GM21367 (cell line): Measurements from ENCODE around the gene FOXD4L6.
"Not testable (repeated sequence)": the region's sequence is repeated elsewhere in the genome, so short reads cannot be mapped to it uniquely, and the experiment has no call there.

Experiments used
- ATAC-seq: cut with Tn5 transposase; IDR thresholded peaks from one replicate; pipeline ENCODE4 v1.9.1; 2021; ENCODE audit not compliant: unreplicated experiment

The FOXD4L6 gene

DNA sequence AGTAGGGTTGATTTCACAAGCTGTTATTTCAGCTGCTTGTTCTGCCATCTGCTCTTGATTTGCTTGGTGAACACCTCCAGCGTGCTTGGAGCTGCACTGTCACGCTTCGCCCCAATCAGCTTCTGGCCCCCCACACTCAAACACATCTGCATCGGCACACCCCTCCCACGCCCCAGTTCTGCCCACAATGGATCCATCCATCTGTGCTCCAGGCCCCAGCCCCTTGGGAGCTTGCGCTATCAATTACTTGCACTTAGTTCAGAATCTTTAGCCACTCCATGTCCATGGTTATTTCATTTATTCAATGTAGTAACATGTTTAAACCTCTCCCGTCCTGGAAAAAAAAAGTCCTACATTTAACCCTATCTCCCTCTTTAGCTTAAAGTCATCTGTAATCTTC, 28.0 kb downstream of the FOXD4L6 start:
- not testable (repeated sequence) for ATAC-seq

DNA sequence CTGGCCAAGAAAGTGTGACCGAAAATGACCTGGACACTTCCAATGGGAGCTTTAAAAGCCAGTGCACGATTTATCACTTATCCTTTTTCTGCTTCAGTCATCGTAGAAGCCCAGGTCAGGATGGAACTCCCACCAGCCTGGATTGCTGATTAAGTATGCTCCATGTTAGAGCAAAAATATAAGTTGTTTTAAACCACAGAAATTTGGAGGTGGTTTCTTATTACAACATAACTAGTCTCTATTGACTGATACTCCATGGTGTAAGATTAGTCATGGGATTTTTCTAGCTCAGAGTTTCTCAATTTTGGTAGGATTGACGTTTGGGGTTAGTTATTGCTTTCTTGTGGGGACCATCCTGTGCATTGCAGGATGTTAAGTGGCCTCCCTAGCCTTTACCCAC, 29.7 kb downstream of the FOXD4L6 start:
- ATAC-seq, result not testable (repeated sequence)

DNA sequence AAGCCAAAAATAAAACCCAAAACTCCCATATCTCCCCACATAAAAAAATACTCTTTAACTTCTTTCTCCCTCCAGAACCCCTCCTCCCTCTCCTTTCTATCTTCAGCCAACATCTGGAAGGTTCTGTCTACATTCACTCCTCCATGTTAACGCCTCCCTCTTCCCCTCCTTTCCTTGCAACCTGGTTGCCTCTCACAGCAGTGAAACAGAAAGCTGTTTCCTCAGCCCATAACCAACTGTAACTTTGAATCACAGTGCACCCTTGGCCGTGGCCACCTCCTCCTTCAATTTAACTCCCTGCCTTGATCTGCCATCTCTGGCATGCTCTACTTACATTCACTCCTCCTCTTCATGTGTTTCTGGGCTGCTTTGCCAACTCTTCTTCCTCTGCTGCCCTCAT, 33.4 kb downstream of the FOXD4L6 start:
- ATAC-seq, result not testable (repeated sequence)

DNA sequence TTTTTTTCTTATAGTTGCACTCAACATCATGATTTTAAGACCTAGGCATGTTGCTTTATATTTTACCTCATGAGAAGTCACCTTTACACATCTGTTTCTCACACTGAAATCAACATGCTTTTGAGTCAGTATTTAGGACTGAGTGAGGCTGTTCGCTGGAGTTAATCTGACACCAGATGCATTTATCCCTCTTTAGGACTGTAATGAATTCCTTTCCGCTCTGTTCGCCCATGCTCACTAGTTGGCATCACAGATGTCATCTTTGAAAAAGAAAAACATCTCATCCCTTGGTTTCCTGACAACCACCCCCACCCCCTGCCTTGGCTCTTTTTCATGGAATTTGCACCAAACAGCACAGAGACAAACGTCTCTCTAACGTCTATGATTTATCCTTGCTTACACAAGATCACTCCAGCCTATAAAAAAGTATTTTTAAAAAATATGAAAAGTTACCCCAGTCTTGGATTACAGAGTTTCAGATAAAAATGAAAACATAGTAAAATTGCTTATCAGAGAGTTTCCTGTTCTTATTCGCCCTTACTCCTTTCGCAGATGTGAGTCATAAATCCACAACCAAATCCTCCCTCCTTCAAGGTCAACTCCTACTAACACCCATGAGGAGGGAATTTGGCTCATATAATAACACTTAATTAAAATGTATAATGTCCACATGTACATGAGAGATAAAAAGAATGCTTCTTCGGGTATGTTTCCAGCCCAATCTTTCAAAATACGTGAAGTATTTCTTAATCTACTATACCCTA, 34.3 kb downstream of the FOXD4L6 start:
- not testable (repeated sequence) for ATAC-seq

DNA sequence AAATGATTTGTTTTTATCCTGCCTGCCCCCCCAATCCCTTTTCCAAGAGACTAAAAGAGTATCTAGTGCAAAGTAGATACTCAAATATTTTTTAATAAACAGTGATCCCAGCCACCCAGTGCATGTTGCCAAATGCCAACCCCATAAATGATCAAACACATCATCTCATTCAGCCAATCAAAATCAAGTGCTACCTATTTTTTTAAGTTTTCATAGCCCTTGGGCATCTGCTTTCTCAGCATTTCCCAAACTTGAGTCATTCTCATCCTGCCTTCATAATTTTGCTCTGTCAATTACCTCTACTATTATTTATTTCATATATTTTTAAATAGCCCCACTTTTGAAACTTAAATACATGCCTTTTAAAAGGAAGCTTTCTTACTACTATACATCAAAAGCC, 37.6 kb downstream of the FOXD4L6 start:
- not testable (repeated sequence) for ATAC-seq

- ATAC-seq, result not testable (repeated sequence)
Observed at GRCh38 chr9:41090386-41090785, 38.1 kb downstream of the FOXD4L6 start.

GRCh38 chr9:41088450-41089059, 39.9 kb downstream of the FOXD4L6 start:
- ATAC-seq, result peak; percentile 56

- not testable (repeated sequence) for ATAC-seq
Observed at GRCh38 chr9:41087929-41088328, 40.6 kb downstream of the FOXD4L6 start.

DNA sequence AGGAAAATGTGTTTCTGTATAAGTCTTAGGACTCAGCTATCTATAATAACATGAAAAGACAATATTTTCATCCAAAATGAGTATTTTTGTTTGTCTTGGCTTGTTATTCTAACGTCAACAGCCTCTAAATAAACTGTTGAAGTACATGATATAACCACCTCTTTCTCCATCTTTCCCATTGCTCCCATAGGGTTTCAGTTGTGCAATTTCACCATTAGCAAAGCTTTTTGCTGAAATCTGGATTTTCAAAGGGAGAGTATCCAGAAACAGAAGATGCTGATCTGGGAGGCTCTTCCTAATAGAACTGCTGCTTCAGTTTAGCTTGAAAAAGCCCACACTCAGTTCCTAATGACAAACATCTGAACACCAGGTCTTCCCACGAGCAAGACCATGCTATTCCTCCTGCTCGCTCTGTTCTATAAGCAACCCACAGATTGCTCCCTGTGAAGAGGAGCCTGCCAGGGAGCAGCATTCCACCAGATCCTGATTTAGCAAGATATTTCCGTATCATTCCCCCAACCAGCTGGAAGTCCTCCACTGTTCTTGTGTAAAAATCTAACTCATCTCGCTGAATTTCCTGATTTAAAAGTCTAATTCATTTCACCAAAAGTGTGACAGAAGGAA, 41.2 kb downstream of the FOXD4L6 start:
- ATAC-seq, result not testable (repeated sequence)

DNA sequence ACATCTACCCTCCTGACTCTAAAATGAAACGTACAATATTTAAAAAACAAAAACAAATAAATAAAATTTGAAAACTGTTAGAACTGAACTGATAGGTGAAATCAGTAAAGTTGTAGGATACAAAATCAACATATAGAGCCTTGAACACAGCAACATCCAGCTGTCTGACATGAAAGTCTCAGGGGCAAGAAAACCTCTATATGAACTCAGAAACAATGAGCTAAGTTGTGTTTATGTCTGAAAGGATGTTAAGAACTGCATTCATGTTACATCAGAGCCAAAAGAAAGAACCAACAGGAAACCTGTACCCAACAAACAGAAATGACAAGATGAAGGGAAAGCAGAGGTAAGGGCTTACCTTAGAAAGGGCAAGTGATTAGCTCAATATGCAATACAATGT, 41.8 kb downstream of the FOXD4L6 start:
- not testable (repeated sequence) for ATAC-seq

- not testable (repeated sequence) for ATAC-seq
Observed at GRCh38 chr9:41086215-41086614, 42.3 kb downstream of the FOXD4L6 start.

DNA sequence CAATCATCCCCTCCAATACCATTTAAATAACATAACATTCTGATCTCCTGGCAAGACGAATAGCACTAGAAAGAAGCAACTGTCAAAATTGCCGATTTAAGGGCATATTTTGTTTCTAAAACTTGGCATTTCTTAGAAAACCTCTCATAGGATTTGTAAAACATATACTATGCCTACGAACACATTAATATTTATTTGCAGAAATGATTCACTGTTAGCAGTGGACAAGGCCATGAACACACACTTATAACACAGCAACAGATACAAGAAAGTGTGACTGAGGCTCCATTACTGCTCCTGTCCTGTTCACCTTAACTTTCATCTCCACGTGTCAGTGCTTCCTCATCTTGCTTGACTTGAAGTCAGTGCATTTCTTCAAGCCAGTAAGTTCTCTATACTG, 46.1 kb downstream of the FOXD4L6 start:
- not testable (repeated sequence) for ATAC-seq

DNA sequence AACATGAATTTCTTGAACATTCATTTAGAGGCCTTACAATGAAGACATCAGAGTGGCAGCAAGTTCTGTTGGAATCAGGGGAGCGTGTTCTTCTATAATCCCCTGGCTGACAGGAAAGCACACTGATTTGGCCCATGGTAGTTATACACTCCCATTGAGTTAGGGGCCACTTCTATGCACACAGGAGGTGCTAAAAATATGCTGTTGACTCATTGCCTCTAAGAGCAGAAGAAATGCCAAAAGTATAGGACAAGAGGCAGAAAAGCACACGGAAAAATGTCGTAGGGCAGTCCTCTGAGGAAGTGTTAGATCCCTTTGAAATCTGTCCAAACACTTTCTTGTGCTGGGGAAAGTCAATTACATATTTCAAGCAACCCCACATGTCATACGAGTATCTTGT, 49.0 kb downstream of the FOXD4L6 start:
- ATAC-seq, result not testable (repeated sequence)

DNA sequence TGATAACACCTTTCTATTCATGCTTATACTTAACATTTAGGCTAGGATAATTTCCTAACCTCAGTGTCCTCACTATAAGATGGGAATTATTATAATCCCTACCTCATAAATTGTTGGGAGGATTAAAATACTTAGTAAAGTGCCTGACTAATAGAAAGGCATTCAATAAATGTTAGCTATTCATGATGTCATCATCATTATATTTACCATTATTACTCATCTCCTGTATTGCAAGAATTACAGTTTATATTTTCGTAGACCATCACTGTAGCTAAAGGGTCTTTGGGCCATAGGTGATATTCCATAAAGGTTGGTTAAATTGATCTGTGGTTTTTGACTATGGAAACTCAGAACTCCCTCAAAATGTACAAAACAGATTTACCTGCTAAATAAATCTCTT, 50.9 kb downstream of the FOXD4L6 start:
- ATAC-seq, result not testable (repeated sequence)
